HG02938 (cell line): ENCODE results near the gene ITGA1.
"Not testable (repeated sequence)": the region's sequence is repeated elsewhere in the genome, so short reads cannot be mapped to it uniquely, and the experiment has no call there.

Experiments used
- ATAC-seq: cut with Tn5 transposase; IDR thresholded peaks from one replicate; pipeline ENCODE4 v1.9.1; 2021; ENCODE audit warnings: mild to moderate bottlenecking, moderate library complexity; ENCODE audit not compliant: unreplicated experiment

The ITGA1 gene

DNA sequence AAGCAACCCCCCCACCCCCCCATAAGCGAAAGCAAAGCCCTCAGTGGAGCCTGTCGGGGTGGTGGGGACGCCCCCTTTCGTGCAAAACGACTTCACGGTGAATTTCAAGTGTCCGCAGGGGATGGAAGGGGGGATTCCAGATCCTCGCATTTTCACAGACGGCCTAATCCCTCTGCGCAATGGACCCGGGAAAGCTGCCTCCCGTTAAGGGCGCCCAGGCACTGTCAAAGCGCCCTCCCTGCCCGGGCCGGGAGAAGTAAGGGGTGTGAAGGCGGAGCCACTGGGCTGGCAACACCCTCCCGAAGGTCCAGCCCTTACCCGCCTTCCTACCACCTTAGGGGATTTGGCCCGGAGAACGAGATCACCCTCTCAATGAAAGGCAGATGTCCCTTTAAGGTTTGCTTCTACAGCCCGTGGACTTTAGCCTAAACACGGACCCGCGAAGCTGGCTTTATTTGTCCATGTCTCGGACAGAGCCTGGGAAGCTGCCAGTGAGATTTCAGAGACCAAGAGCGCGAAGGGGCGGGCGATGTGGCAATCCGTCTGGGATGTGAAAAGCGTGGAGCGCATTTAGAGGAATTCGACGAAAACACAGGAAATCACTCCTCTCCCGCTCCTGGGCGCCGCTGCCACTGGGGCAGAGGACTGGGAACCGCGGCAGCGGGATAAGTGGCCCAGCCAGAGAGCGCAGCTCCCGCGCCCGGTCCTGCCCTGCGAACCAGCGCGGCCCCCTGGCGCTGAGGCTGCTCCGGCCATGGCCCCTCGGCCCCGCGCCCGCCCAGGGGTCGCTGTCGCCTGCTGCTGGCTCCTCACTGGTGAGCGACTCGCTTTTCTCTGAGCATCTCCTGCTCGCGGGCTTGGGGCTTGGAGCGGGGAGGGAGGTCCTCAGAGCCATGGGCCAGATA, at the start of gene ITGA1, which contains the start of gene PELO:
ITGA1 (plus strand) TSS at position 317 of the 905 bp plus-strand sequence; CDS start at position 755, 438 bp downstream.
PELO (plus strand) TSS at position 317 of the 905 bp plus-strand sequence. CDS start 12,479 bp downstream, outside the sequence.
- peak; percentile 66 for ATAC-seq

DNA sequence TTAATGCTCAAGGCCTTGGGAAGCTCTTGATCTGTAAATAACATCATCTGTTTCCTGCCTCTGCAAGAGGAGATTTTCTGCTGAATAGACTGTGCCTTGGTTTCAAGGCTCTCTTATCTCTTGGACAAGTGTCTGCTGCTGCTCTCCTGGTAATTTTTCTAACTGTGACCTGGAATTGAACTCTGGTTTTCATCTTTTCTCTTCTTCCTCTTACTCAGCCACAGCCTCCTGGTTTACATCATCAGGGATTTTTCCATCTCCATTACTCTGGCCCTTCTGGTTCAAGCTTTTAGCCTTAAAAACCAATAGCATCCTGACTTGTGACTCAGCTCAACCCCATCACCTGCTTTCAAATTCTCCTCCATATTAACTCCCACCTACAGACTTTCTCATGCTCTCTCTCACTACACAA, 49.6 kb upstream of the ITGA1 start:
- peak; percentile 63 for ATAC-seq

DNA sequence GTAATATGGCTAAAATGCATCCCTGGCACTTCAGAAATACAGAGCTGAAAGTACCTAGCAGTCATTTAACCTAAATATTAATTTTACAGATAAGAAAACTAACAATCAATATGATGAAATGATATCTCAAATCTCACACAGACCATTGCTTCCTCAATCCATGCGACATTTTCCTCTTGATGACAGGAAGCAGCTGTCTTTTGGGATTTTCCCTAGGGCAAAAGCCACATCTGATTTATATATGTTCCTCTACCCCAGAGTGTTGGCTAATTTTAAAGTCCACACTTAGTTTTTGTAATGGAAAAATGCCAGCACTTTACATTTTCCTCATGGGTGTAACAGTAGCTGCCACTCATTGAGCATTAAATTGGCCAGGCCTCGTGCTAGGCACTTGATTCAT, 47.7 kb upstream of the ITGA1 start:
- ATAC-seq = no peak

DNA sequence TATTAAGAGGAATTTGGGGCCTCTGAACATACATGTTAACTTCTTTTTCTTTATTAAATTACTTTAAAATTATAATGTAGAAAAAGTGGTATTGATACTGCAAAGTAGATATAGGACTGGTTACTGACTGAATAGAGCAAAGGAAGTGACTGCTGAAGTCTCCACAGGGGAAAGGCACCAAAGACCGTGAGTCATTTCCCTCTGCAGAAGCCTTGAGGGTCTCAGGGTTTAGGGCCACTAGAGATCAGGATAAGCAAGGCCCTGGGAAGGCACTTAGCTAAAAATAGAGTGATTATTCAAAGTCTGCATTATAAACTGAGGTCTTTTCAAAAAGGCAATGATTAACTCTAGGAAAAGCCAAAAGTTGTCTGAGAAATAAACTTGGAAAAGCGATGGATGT, 44.7 kb upstream of the ITGA1 start:
- no peak for ATAC-seq

DNA sequence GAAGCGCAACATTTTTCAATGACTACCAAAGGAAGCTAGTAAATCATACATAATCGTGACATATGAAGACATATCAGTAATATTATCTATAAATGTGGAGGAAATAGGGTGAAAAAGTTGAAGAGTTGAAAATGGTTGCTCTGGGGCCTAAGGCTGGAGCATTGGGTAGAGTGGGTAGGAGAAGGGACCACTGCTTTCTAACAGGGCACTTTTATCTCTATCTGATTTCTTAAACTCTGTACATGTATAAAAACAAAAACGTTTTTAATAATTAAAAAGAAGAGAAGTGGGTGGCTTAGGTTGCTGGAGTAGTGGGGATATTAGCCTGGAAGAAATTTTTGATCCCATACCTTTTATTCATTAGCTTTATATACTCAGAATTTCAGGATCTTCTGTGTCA, 44.2 kb upstream of the ITGA1 start:
- no peak for ATAC-seq

DNA sequence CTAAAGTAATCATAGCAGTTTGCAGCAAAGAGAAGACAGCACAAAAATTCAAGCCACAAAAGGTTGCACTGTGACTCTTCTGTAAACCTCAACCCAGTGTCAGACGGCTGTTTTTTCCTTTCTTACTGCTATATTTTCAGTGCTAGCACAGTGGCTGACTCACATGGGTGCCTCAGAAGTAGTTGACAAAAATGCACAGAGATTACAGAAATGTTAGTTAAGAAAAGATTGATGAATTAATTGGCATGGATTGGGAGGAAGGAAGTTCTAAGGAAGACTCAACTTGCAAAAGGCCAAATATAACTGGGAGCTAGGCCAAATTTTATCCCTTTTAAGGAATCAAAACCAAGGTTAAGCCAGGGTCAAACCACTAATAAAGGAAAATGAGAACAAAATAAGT, 43.7 kb upstream of the ITGA1 start:
- peak; percentile 86 for ATAC-seq

DNA sequence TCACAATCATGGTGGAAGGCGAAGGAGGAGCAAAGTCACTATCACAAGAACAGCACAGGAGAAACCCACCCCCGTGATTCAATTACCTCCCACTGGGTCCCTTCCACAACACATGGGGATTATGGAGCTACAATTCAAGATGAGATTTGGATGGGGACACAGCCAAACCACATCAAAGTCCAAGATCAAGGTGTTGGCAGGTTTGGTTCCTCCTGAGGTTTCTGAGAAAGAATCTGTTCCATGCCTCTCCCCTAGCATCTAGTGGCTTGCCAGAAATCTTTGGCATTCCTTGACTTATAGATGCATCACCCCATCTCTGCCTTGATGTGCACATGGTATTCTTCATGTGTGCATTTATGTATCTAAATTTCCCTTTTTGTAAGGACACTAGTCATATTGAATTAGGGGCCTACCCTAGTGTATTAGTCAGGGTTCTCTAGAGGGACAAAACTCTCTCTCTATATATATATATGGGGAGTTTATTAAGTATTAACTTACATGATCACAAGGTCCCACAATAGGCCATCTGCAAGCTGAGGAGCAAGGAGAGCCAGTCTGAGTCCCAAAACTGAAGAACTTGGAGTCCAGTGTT, 42.8 kb upstream of the ITGA1 start:
- ATAC-seq = not testable (repeated sequence)

DNA sequence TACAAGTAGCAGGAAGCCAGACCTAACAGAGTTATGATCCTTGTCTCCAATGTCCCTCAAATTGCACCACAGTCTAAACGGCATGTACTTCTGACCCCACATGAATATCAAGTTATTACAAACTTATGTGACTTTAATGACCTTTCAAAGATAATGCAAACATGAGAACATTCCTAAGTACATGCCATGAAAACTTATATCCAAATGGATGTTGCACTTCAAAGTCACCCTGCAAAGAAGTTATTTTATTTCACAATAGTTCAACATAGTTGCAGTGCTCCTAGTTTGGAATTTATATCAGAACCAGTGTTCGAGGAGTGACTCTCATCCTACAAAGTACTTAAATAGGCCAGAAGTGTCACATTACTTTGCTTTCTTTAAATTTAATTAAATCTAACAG, 41.2 kb upstream of the ITGA1 start:
- no peak for ATAC-seq

DNA sequence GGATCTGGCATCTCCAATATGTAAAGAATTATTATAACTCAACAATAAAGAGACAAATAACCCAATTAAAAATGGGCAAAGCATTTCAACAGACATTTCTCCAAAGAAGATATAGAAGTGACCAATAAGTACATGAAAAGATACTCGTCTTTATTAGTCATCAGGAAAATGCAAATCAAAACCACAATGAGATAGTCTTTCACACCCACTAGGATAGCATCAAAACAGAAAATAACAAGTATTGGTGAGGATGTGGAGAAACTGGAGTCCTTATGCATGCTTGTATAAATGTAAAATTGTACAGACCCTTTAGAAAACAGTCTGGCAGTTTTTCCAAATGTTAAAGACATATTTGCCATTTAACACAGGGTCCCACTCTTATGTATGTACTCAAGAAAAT, 39.1 kb upstream of the ITGA1 start:
- ATAC-seq = peak; percentile 48

DNA sequence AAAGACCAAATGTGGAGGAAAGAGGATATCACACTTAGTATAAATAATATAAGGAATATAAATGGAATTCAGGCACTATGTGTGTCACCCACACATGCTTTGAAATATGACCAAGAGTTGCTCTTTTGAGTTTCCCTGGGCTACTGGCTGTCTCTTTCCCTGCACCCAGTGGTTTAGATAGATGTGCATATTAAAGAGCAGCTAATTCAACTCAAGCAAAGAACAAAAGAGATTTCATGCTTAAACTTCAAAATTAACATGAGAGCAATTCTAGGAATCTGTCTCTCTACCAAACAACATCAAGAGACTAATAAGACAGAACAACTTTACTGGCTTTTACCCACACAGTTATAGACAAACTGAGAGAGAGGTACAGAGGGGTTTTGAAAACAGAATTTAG, 38.0 kb upstream of the ITGA1 start:
- ATAC-seq = no peak

DNA sequence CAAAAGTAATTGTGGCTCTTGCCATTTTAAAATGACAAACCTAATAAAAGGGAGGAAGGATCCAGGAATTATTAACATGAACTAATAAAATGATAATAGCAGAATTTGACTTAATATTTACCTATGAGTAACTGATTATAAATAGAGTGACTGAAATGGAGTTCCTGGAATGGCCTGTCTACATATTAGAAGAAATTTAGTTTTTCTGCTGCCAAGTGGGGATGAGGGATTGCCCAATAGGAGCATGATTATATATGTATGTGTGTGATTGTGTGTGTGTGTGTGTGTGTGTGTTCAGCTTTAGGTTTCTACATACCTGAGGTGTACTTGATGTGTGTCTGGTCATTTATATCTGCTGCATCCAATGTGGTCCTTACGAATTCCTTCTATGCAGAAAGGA, 36.6 kb upstream of the ITGA1 start:
- no peak for ATAC-seq

DNA sequence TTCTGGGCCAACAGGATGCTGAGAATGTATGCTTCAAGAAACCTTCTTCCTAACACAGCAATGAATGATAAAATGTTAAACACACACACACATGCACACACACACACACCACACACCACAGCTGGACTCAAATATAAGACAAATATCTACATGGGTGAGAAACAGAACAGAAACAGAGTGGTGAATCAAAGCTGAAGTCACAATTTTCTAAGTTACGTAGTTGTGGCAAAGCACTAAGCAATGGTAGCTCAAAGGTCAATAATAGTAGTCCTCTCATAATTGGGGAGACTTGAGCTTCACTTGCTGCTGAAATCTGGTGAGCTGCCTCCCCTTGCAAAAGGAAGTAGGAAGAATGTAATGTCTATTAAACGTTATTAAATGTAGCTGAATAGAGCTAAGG, 33.7 kb upstream of the ITGA1 start:
- no peak for ATAC-seq

DNA sequence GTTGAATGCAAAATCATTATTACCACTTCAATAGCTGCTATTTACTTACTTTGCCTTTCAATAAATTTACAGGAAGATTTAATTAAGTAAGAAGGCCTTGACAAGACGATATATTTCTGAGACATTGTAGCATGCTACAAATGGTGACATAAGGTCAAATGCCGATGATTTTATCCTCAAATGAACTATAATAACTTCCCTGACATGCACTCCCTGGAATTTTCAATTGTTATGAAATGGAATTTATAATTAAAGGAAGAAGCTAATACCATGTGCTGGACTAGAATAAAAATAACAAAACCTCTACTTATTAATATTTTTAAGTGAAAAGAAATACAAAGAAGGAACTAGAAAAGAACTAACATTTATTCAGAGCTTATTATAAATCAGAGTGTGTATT, 30.2 kb upstream of the ITGA1 start:
- ATAC-seq = no peak

DNA sequence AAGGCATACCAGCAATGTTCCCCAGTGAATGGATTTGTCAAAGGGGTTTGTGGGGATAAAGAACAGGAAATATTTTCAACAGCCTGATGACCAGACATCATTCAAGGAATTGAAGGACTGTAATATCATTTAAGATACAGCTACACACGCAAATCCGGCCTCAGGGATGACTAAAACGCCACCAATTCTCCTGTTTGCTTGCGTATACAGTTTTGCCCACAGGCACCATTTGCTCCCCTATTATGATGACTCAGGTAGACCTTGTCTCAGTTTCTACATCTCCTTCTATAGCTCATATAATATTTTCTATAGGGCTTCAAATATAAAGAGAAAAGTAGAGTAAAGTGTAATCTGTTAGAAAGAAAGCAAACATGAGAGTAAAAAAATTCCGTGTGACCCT, 29.7 kb upstream of the ITGA1 start:
- ATAC-seq = no peak

DNA sequence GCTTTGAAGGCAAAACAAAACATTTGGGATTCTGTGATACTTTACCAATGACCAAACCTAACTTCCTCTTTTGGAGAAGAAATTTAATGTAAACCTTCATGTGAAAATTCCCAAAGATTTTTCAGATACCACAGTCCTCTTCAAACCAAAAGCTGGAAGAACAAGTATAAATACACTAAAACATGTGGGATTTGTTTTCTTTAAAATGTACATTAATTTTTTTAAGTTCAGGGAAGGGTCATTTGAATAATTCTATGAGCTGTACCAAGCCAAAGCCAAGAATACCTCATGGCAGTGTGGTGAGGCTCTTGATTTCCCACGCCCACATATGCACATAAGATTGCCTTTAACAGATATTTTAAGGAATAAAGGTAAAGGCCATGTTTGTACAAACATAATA, 28.4 kb upstream of the ITGA1 start:
- no peak for ATAC-seq

DNA sequence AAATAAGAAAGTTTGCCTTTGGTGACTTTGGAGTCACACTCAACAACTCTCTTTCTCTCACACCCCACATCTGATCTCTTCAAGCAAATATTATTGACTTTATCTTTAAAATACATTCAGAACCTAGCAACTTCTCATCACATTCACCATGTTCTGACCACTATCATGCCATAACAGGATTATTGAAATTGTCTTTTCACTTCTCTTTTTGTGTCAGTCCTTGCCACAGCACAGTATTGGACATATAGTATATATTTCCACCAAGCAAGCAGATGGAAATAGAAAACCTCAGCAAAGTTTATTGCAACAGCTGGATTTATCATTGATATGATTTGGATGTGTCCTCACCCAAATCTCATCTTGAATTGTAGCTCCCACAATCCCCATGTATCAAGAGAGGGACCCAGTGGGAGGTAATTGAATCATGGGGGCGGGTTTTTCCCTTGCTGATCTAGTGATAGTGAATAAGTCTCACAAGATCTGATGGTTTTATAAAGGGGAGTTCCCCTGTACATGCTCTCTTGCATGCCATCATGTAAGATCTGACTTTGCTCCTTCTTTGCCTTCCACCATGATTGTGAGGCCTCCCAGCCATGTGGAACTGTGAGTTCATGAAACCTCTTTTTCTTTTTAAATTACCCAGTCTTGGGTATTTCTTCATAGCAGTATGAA, 26.9 kb upstream of the ITGA1 start:
- ATAC-seq = peak; percentile 88

DNA sequence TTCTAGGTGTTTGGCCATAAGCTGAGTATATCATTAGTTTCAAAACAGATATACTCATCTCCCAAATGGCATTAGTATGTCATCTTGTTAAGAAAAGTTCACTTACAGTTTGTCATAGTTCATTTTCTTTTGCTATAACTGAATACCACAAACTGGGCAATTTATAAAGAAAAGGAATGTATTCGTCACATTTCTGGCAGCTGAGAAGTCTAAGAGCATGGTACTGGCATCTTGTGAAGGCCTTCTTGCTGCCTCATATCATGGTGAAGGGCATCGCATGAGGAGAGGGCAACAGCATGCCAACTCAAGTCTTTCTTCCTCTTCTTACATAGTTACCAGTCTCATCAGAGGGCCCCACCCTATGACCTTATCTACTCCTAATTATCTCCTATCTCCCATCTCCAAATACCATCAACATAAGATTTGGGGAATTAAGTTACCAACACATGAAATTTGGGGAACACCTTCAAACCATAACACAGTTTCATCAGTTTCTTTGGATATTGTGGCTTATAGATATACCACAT, 20.4 kb upstream of the ITGA1 start:
- no peak for ATAC-seq

DNA sequence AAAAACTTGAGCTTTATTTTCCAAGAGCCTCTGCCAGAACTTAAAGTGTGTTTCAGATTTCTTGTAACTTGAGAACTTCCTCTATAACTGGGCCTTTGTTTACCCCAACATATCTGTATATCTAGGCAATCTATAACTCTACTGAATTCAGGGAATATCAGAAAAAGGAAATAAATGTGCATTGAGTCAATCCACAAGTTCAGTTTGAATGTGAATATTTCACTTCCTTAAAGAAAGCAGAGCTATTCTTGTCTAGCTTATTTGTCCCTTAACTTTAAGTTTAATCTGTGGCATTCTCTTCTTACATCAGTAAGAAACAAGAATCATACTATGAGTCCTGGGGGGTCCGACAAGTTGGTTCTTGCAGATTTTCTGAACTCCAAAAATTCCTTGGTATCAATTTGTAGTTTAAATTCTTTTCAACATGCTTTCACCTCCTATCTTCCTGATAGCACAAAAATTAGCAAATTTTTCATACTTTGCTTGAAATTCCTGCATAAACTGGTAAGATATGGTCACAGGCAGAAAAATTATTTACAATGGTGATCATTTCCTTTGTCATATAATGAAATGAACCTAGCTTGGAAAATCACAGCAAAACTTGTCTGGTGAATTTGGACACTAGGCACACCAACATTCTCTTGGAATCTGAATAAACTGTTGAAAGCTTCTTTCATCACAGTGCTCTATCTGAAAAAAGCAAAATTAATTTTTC, 19.8 kb upstream of the ITGA1 start:
- peak; percentile 37 for ATAC-seq

DNA sequence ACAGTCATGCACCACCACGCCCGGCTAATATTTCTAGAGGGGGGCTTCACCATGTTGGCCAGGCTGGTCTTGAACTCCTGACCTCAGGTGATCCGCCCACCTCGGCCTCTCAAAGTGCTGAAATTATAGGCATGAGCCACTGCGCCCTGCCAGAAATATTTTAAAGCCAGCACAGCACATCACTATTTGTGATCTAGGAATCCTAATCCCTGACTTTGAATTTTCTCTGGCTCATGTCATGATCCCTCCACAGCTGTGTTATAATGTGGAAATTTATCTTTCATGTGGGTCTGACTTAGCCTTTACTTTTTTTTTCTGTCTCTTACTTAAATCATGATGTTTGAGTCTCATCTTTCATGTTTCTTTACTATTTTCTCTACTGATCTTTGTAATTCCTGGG, 18.7 kb upstream of the ITGA1 start:
- ATAC-seq = no peak

DNA sequence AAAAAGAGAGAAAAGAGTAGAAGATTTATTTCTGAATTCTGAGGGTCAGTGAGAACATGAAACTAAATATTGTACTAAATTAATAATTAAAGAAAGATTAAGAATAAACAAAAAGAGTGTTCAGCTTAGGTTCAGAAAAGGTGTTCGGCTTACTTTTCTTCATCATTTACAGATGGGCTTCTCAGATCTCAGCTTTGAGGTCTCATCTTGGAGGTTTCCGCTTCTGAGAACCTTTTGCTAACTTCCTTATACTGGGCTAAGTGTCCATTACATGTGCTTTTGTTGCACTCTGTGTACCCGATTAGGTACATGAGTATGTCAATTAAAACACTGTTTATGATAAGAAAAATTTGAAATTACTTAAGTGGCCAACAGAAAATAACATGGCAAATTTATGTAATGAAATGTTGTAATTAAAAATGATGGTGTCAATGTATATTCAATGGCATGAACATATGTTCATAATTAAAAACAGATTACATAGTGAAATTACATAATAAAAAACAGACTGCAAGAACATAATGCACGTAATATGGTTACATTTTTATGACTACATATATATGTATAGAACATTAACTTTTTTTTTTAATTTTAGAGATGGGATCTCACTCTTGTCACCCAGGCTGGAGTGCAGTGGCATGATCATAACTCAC, 17.3 kb upstream of the ITGA1 start:
- ATAC-seq = no peak
